ENCODE results near the gene RD3L. TPM values are rescaled to one million over a fixed set of nuclear protein-coding genes. Genes with fewer than 3 reads are reported as not detected.

The RD3L gene
- polyA plus RNA-seq, 1 donor (not counting 4 experiments of a cell fraction or from before 2014, with no cell fraction given): not detected

- H3K27me3 ChIP-seq (ENCODE audit: control insufficient read depth, extremely low read depth, insufficient read depth, low read length): no peaks in the 10 kb centered on the region
- H3K36me3 ChIP-seq (ENCODE audit: control insufficient read depth in 2 of 2, extremely low read depth in 1 of 2, insufficient read depth in 2 of 2, low read length in 2 of 2): peaks cover 4 to 5% of the 10 kb centered on the region in 2 experiments
- H3K27ac ChIP-seq (ENCODE audit: control insufficient read depth, insufficient read depth, low read length): no peak overlapping the region
- H3K79me2 ChIP-seq (ENCODE audit: control insufficient read depth, insufficient read depth, low read length): no peaks in the 10 kb centered on the region
- H3K4me1 ChIP-seq (ENCODE audit: control insufficient read depth, extremely low read depth, insufficient read depth, low read length): peaks cover 6% of the 10 kb centered on the region
- dilution Hi-C loops (cut with MboI; ENCODE audit: extremely low pct_ligation_motif_present, low sequenced_read_pairs): no loop called here
- FAIRE-seq: no peak
- no peak overlapping the region for H2AFZ ChIP-seq (ENCODE audit: control insufficient read depth, low read length)
- DNase-seq (ENCODE audit: low read depth, low spot score): no peak
- H3K4me2 ChIP-seq (ENCODE audit: control insufficient read depth, extremely low read depth, insufficient read depth, low read depth, low read length): no peak overlapping the region
- H4K20me1 ChIP-seq (ENCODE audit: control insufficient read depth, extremely low read depth, insufficient read depth, low read length): no peaks in the 10 kb centered on the region
- H3K9me3 ChIP-seq (ENCODE audit: control insufficient read depth, low read depth, low read length): no peaks in the 10 kb centered on the region
- H3K9ac ChIP-seq (ENCODE audit: control insufficient read depth, extremely low read depth, insufficient read depth, low read length): no peak overlapping the region
- TF ChIP-seq CTCF (optimal IDR thresholded peaks at IDR 0.05 in 1 of 3, IDR thresholded peaks at IDR 0.05 in 1 of 3, conservative IDR thresholded peaks at IDR 0.05 in 1 of 3; ENCODE audit: extremely low read depth in 1 of 3, insufficient read depth in 2 of 3, low read length in 3 of 3): no peak
- TF ChIP-seq EZH2 (IDR thresholded peaks at IDR 0.05; ENCODE audit: low read length): no peak
- no peak overlapping the region for H3K4me3 ChIP-seq (ENCODE audit: control insufficient read depth in 2 of 3, extremely low read depth in 1 of 3, insufficient read depth in 2 of 3, low read depth in 1 of 3, low read length in 3 of 3)
- H3K9me1 ChIP-seq (ENCODE audit: control insufficient read depth, extremely low read depth, insufficient read depth, low read length): no peaks in the 10 kb centered on the region
Measured at GRCh38 chr14:103908580-103908979, 33.7 kb downstream of the RD3L start.

DNA sequence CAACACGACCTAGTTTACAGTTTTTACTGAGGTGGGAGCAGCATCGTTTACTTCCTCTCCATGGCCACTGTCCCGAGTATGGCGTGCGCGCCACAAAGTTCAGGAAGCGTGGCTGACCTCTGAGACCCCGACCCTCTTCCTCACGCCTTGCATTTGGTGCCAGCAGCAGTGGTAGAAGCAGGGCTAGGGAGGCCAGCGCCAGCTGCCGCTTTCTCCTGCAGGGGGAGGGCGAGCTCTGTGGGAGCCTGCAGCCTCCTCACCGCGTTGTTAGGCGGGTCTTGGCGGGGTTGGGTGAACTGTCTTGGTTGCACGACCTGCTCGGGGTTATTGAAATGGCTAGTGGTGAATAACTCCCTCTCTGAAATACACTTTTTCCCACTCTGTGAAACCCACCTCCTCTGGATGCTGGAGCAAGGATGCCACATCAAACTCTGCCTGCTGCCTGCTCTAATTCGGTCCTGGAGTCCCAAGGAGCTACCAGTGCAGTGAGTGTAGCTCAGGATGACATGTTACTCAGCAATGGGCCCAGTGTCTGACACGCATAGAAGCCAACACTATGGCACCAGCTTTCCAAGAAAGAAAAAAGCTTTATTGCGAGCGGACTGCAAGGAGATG, 36.4 kb downstream of the RD3L start:
- Histone ChIP-seq H3K36me3 (ENCODE audit: control insufficient read depth in 2 of 2, extremely low read depth in 1 of 2, insufficient read depth in 2 of 2, low read length in 2 of 2) (no peaks in the 10 kb centered on the region), H3K79me2 (ENCODE audit: control insufficient read depth, insufficient read depth, low read length) (no peaks in the 10 kb centered on the region), H3K27ac (ENCODE audit: control insufficient read depth, insufficient read depth, low read length) (no peak overlapping the region), H3K4me1 (ENCODE audit: control insufficient read depth, extremely low read depth, insufficient read depth, low read length) (peaks cover 6% of the 10 kb centered on the region), H3K9me1 (ENCODE audit: control insufficient read depth, extremely low read depth, insufficient read depth, low read length) (no peaks in the 10 kb centered on the region), H4K20me1 (ENCODE audit: control insufficient read depth, extremely low read depth, insufficient read depth, low read length) (no peaks in the 10 kb centered on the region), H3K4me2 (ENCODE audit: control insufficient read depth, extremely low read depth, insufficient read depth, low read depth, low read length) (no peak overlapping the region), H3K27me3 (ENCODE audit: control insufficient read depth, extremely low read depth, insufficient read depth, low read length) (no peaks in the 10 kb centered on the region), H3K9ac (ENCODE audit: control insufficient read depth, extremely low read depth, insufficient read depth, low read length) (no peak overlapping the region), H3K9me3 (ENCODE audit: control insufficient read depth, low read depth, low read length) (no peaks in the 10 kb centered on the region), H2AFZ (ENCODE audit: control insufficient read depth, low read length) (no peak overlapping the region), H3K4me3 (ENCODE audit: control insufficient read depth in 2 of 3, extremely low read depth in 1 of 3, insufficient read depth in 2 of 3, low read depth in 1 of 3, low read length in 3 of 3) (no peak overlapping the region)
- TF ChIP-seq EZH2 (IDR thresholded peaks at IDR 0.05; ENCODE audit: low read length): no peak
- FAIRE-seq (no peak), DNase-seq (ENCODE audit: low read depth, low spot score) (no peak)
- dilution Hi-C loops (cut with MboI; ENCODE audit: extremely low pct_ligation_motif_present, low sequenced_read_pairs): no loop called here

Measured in keratinocyte (primary cell).